ENCODE data around the gene FOXP2. TPM values are rescaled to one million over a fixed set of nuclear protein-coding genes. Genes with fewer than 3 reads are reported as not detected.
"Not testable (repeated sequence)": the region's sequence is repeated elsewhere in the genome, so short reads cannot be mapped to it uniquely, and the experiment has no call there.

FOXP2 gene
- total RNA-seq, 1 donor from 2014 or later, result 24.7 TPM

- intact Hi-C loops (cut with DNase I), result no loop called here
- ATAC-seq, result no peak
- DNase-seq (ENCODE audit: low spot score), result no peak
Observed at GRCh38 chr7:114548081-114548980, 133.7 kb downstream of the FOXP2 start.

GRCh38 chr7:114554781-114555537 lies 140.3 kb downstream of the FOXP2 start:
- ATAC-seq (peak; percentile 46), DNase-seq (ENCODE audit: low spot score) (no peak)
- intact Hi-C loops (cut with DNase I), result no loop called here

- intact Hi-C loops (cut with DNase I), result no loop called here
- ATAC-seq, result peak; percentile 72
- DNase-seq (ENCODE audit: low spot score), result no peak
Observed at GRCh38 chr7:114567416-114567815, 152.8 kb downstream of the FOXP2 start.

- DNase-seq (ENCODE audit: low spot score), result no peak
- no peak for ATAC-seq
- intact Hi-C loops (cut with DNase I), result no loop called here
Observed at GRCh38 chr7:114569220-114569619, 154.6 kb downstream of the FOXP2 start.

- intact Hi-C loops (cut with DNase I), result no loop called here
- no peak for DNase-seq (ENCODE audit: low spot score)
- ATAC-seq, result peak; percentile 90
Observed at GRCh38 chr7:114574384-114574783, 159.8 kb downstream of the FOXP2 start.

GRCh38 chr7:114575098-114575497 lies 160.5 kb downstream of the FOXP2 start:
- intact Hi-C loops (cut with DNase I), result no loop called here
- no peak for DNase-seq (ENCODE audit: low spot score)
- no peak for ATAC-seq

- ATAC-seq; intact Hi-C loops (cut with DNase I); DNase-seq (ENCODE audit: low spot score): not testable (repeated sequence)
Observed at GRCh38 chr7:114580963-114581362, 166.3 kb downstream of the FOXP2 start.

- no peak for ATAC-seq
- no peak for DNase-seq (ENCODE audit: low spot score)
- intact Hi-C loops (cut with DNase I), result no loop called here
Observed at GRCh38 chr7:114588506-114588905, 173.9 kb downstream of the FOXP2 start.

GRCh38 chr7:114589436-114589835 lies 174.8 kb downstream of the FOXP2 start:
- ATAC-seq (no peak), DNase-seq (ENCODE audit: low spot score) (no peak)
- intact Hi-C loops (cut with DNase I), result no loop called here

- ATAC-seq, result no peak
- intact Hi-C loops (cut with DNase I), result no loop called here
- no peak for DNase-seq (ENCODE audit: low spot score)
Observed at GRCh38 chr7:114590298-114590697, 175.7 kb downstream of the FOXP2 start.

GRCh38 chr7:114598946-114599345 lies 184.3 kb downstream of the FOXP2 start:
- intact Hi-C loops (cut with DNase I), result no loop called here
- ATAC-seq (no peak), DNase-seq (ENCODE audit: low spot score) (no peak)

GRCh38 chr7:114606100-114606499 lies 191.5 kb downstream of the FOXP2 start:
- no peak for DNase-seq (ENCODE audit: low spot score)
- ATAC-seq, result no peak
- intact Hi-C loops (cut with DNase I), result no loop called here

GRCh38 chr7:114608822-114609221 lies 194.2 kb downstream of the FOXP2 start:
- intact Hi-C loops (cut with DNase I); ATAC-seq; DNase-seq (ENCODE audit: low spot score): not testable (repeated sequence)

GRCh38 chr7:114620208-114620607 lies 205.6 kb downstream of the FOXP2 start:
- intact Hi-C loops (cut with DNase I), result no loop called here
- DNase-seq (ENCODE audit: low spot score) (no peak), ATAC-seq (no peak)

- DNase-seq (ENCODE audit: low spot score), result no peak
- ATAC-seq, result no peak
- intact Hi-C loops (cut with DNase I), result no loop called here
Observed at GRCh38 chr7:114622221-114622620, 207.6 kb downstream of the FOXP2 start.

GRCh38 chr7:114623146-114623545 lies 208.5 kb downstream of the FOXP2 start:
- DNase-seq (ENCODE audit: low spot score), result no peak
- intact Hi-C loops (cut with DNase I), result no loop called here
- no peak for ATAC-seq

- DNase-seq (ENCODE audit: low spot score), result no peak
- no peak for ATAC-seq
Observed at GRCh38 chr7:114627231-114627630, 212.6 kb downstream of the FOXP2 start.

GRCh38 chr7:114628362-114628761 lies 213.7 kb downstream of the FOXP2 start:
- DNase-seq (ENCODE audit: low spot score), result no peak
- no peak for ATAC-seq
- intact Hi-C loops (cut with DNase I), result no loop called here

More at GRCh38 chr7:114627231-114627630, 212.6 kb downstream of the FOXP2 start:
- intact Hi-C loops (cut with DNase I), result no loop called here

- DNase-seq (ENCODE audit: low spot score) (no peak), ATAC-seq (no peak)
- intact Hi-C loops (cut with DNase I), result no loop called here
Observed at GRCh38 chr7:114629762-114630161, 215.1 kb downstream of the FOXP2 start.
